SK-N-SH (cell line): ENCODE measurements around the gene RIC3. TPM values are rescaled to one million over a fixed set of nuclear protein-coding genes. Genes with fewer than 3 reads are reported as not detected.

ENCODE experiments used
- CTCF ChIP-seq: fragments of 200-600 bp; sonication (generic); IDR thresholded peaks from 2 replicates; pipeline ENCODE4 v1.6.1; 2017; ENCODE audit warnings: antibody characterized with exemption, mild to moderate bottlenecking, moderate library complexity
- EZH2phosphoT487 ChIP-seq: fragments of 200-600 bp; sonication (generic); IDR thresholded peaks from 2 replicates; pipeline ENCODE4 v1.6.1; 2017; ENCODE audit warnings: low read depth, mixed run types, mild to moderate bottlenecking, antibody characterized with exemption, moderate library complexity, borderline replicate concordance
- FOSL2 ChIP-seq: IDR thresholded peaks from 2 replicates; pipeline ENCODE4 v1.4.0; 2012; ENCODE audit warnings: low read depth, mild to moderate bottlenecking, moderate library complexity, borderline replicate concordance
- FOXJ3 ChIP-seq: sonication (generic); formaldehyde crosslinking; IDR thresholded peaks from 2 replicates; pipeline ENCODE4 v1.5.1; 2020; ENCODE audit warnings: mild to moderate bottlenecking, missing genetic modification reagents
- FOXM1 ChIP-seq: IDR thresholded peaks from 2 replicates; pipeline ENCODE4 v1.4.0; 2012; ENCODE audit warnings: low read depth, mild to moderate bottlenecking
- GABPA ChIP-seq: IDR thresholded peaks from 2 replicates; pipeline ENCODE4 v1.4.0; 2012; ENCODE audit warnings: low read depth, mild to moderate bottlenecking
- GATA2 ChIP-seq: sonication (generic); formaldehyde crosslinking; IDR thresholded peaks from 2 replicates; pipeline ENCODE4 v1.5.0; 2020; ENCODE audit warnings: mild to moderate bottlenecking, missing genetic modification reagents
- IRF3 ChIP-seq: fragments of 150-350 bp; IDR thresholded peaks from 2 replicates; pipeline ENCODE4 v1.6.1; 2016; ENCODE audit warnings: mild to moderate bottlenecking, low read depth, low read length
- MEF2A ChIP-seq: IDR thresholded peaks from 2 replicates; pipeline ENCODE4 v1.4.0; 2012; ENCODE audit warnings: low read depth, borderline replicate concordance
- NFIC ChIP-seq: IDR thresholded peaks from 2 replicates; pipeline ENCODE4 v1.4.0; 2012; ENCODE audit warnings: borderline replicate concordance
- RCOR1 ChIP-seq: fragments of 150-350 bp; IDR thresholded peaks from 2 replicates; pipeline ENCODE4 v1.6.1; 2017; ENCODE audit warnings: antibody characterized with exemption, low read length
- RXRA ChIP-seq: IDR thresholded peaks from 2 replicates; pipeline ENCODE4 v1.4.0; 2012; ENCODE audit warnings: low read depth, mild to moderate bottlenecking, borderline replicate concordance
- TCF12 ChIP-seq: IDR thresholded peaks from 2 replicates; pipeline ENCODE4 v1.4.0; 2012
- TEAD4 ChIP-seq: IDR thresholded peaks from 2 replicates; pipeline ENCODE4 v1.4.0; 2012; ENCODE audit warnings: mild to moderate bottlenecking, borderline replicate concordance; ENCODE audit not compliant: insufficient read depth
- USF2 ChIP-seq: fragments of 150-350 bp; IDR thresholded peaks from 2 replicates; pipeline ENCODE4 v1.6.1; 2017; ENCODE audit warnings: antibody characterized with exemption, low read length, low read depth, borderline replicate concordance
- polyA plus RNA-seq, 3 experiments: library from polyadenylated mRNA; depleted of rRNA; stranded (reverse); fragments of >200 nt; gene quantifications; 2 replicates each; pipeline ENCODE4 v1.2.3, GENCODE V29; 2012
- TF ChIP-seq, protein P1 (sequence below): IDR thresholded peaks from 2 replicates; pipeline ENCODE4 v1.4.0; 2012; ENCODE audit warnings: low read depth, borderline replicate concordance
- TF ChIP-seq, protein P2 (sequence below): IDR thresholded peaks from 2 replicates; pipeline ENCODE4 v1.6.1; 2012; ENCODE audit warnings: mild to moderate bottlenecking, low read depth, low read length, moderate library complexity

RIC3 gene
- polyA plus RNA-seq, 1 of the 3 experiments (the other 2 are of a cell fraction): 0.54 TPM

- TF ChIP-seq USF2: no peak
- no peak for TF ChIP-seq FOXJ3
- no peak for TF ChIP-seq FOSL2
- TF ChIP-seq TCF12: peak; percentile 51; the same call in 1 of the 2 replicates
- TF ChIP-seq IRF3: no peak
- TF ChIP-seq NFIC: no peak
- TF ChIP-seq, protein P1, sequence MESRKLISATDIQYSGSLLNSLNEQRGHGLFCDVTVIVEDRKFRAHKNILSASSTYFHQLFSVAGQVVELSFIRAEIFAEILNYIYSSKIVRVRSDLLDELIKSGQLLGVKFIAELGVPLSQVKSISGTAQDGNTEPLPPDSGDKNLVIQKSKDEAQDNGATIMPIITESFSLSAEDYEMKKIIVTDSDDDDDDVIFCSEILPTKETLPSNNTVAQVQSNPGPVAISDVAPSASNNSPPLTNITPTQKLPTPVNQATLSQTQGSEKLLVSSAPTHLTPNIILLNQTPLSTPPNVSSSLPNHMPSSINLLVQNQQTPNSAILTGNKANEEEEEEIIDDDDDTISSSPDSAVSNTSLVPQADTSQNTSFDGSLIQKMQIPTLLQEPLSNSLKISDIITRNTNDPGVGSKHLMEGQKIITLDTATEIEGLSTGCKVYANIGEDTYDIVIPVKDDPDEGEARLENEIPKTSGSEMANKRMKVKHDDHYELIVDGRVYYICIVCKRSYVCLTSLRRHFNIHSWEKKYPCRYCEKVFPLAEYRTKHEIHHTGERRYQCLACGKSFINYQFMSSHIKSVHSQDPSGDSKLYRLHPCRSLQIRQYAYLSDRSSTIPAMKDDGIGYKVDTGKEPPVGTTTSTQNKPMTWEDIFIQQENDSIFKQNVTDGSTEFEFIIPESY: no peak
- no peak for TF ChIP-seq FOXM1
- TF ChIP-seq TEAD4: no peak
- no peak for TF ChIP-seq MEF2A
- TF ChIP-seq, protein P2, sequence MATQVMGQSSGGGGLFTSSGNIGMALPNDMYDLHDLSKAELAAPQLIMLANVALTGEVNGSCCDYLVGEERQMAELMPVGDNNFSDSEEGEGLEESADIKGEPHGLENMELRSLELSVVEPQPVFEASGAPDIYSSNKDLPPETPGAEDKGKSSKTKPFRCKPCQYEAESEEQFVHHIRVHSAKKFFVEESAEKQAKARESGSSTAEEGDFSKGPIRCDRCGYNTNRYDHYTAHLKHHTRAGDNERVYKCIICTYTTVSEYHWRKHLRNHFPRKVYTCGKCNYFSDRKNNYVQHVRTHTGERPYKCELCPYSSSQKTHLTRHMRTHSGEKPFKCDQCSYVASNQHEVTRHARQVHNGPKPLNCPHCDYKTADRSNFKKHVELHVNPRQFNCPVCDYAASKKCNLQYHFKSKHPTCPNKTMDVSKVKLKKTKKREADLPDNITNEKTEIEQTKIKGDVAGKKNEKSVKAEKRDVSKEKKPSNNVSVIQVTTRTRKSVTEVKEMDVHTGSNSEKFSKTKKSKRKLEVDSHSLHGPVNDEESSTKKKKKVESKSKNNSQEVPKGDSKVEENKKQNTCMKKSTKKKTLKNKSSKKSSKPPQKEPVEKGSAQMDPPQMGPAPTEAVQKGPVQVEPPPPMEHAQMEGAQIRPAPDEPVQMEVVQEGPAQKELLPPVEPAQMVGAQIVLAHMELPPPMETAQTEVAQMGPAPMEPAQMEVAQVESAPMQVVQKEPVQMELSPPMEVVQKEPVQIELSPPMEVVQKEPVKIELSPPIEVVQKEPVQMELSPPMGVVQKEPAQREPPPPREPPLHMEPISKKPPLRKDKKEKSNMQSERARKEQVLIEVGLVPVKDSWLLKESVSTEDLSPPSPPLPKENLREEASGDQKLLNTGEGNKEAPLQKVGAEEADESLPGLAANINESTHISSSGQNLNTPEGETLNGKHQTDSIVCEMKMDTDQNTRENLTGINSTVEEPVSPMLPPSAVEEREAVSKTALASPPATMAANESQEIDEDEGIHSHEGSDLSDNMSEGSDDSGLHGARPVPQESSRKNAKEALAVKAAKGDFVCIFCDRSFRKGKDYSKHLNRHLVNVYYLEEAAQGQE: no peak
- TF ChIP-seq RCOR1: peak; percentile 77
- TF ChIP-seq RXRA: no peak
- no peak for TF ChIP-seq EZH2phosphoT487
- TF ChIP-seq GATA2 (CRISPR knock-in tag): peak; percentile 66
- TF ChIP-seq CTCF: no peak
- no peak for TF ChIP-seq GABPA
These were observed 82.8 kb downstream of the RIC3 start (continued) for GRCh38 chr11:8086001-8086479.
